GM23338 (cell line): ENCODE results near the gene NEMP1. TPM values are rescaled to one million over a fixed set of nuclear protein-coding genes. Genes with fewer than 3 reads are reported as not detected.

ENCODE experiments used
- ATAC-seq: fragments of 200-7000 bp; cut with Tn5 transposase; 3 replicates; pipeline ENCODE4 v1.9.1; 2020
- DNase-seq: peaks from one replicate; pipeline ENCODE4 v3.0.0-alpha.2; 2015; ENCODE audit warnings: low spot score
- H2AFZ ChIP-seq: fragments of 200-600 bp; sonication (generic); 2 replicates; pipeline ENCODE4 v1.8.0; 2016; ENCODE audit warnings: antibody characterized with exemption, mild to moderate bottlenecking, moderate library complexity
- H3F3A ChIP-seq: fragments of 200-600 bp; sonication (generic); replicated peaks from 2 replicates; pipeline ENCODE4 v1.8.0; 2017; ENCODE audit warnings: antibody characterized with exemption, mixed run types, low read depth
- H3K27ac ChIP-seq: fragments of 200-600 bp; sonication (generic); 2 replicates; pipeline ENCODE4 v1.6.1; 2016; ENCODE audit warnings: low read depth
- H3K27me3 ChIP-seq: fragments of 200-600 bp; sonication (generic); 2 replicates; pipeline ENCODE4 v1.8.0; 2016; ENCODE audit warnings: mild to moderate bottlenecking, mixed run types, moderate library complexity; ENCODE audit not compliant: insufficient read depth
- H3K36me3 ChIP-seq: fragments of 200-600 bp; sonication (generic); 2 replicates; pipeline ENCODE4 v1.8.0; 2016; ENCODE audit warnings: mild to moderate bottlenecking; ENCODE audit not compliant: insufficient read depth
- H3K4me1 ChIP-seq: fragments of 200-600 bp; sonication (generic); 2 replicates; pipeline ENCODE4 v1.8.0; 2016; ENCODE audit warnings: mild to moderate bottlenecking, moderate library complexity; ENCODE audit not compliant: insufficient read depth
- H3K4me2 ChIP-seq: fragments of 200-600 bp; sonication (generic); 2 replicates; pipeline ENCODE4 v1.7.1; 2017; ENCODE audit warnings: mixed run types
- H3K4me3 ChIP-seq: fragments of 200-600 bp; sonication (generic); 2 replicates; pipeline ENCODE4 v1.6.1; 2016; ENCODE audit warnings: mixed run types
- H3K79me2 ChIP-seq: fragments of 200-600 bp; sonication (generic); replicated peaks from 2 replicates; pipeline ENCODE4 v1.8.0; 2017; ENCODE audit warnings: mild to moderate bottlenecking; ENCODE audit not compliant: insufficient read depth
- H3K9me2 ChIP-seq: fragments of 200-600 bp; sonication (generic); 2 replicates; pipeline ENCODE4 v1.8.0; 2017; ENCODE audit not compliant: insufficient read depth
- H4K20me1 ChIP-seq: fragments of 200-600 bp; sonication (generic); replicated peaks from 2 replicates; pipeline ENCODE4 v1.8.0; 2017; ENCODE audit warnings: mild to moderate bottlenecking; ENCODE audit not compliant: insufficient read depth
- H3K27ac Mint-ChIP-seq: 2 replicates; pipeline ENCODE4 v1.8.0; 2020; ENCODE audit warnings: inconsistent platforms, mild to moderate bottlenecking, moderate library complexity, mixed read lengths
- H3K27me3 Mint-ChIP-seq: 3 replicates; pipeline ENCODE4 v1.8.0; 2022; ENCODE audit warnings: low read depth, mild to moderate bottlenecking, moderate library complexity, mixed read lengths, inconsistent platforms; ENCODE audit not compliant: insufficient read depth, poor library complexity
- H3K36me3 Mint-ChIP-seq: 3 replicates; pipeline ENCODE4 v1.8.0; 2021; ENCODE audit warnings: low read depth, mild to moderate bottlenecking, inconsistent platforms, moderate library complexity, mixed read lengths
- H3K4me1 Mint-ChIP-seq: 3 replicates; pipeline ENCODE4 v1.8.0; 2020; ENCODE audit warnings: mild to moderate bottlenecking, inconsistent platforms, mixed read lengths
- H3K4me3 Mint-ChIP-seq: 3 replicates; pipeline ENCODE4 v1.8.0; 2021; ENCODE audit warnings: moderate library complexity, mild to moderate bottlenecking, inconsistent platforms, mixed read lengths
- H3K9me3 Mint-ChIP-seq: 3 replicates; pipeline ENCODE4 v1.8.0; 2020; ENCODE audit warnings: moderate library complexity, mild to moderate bottlenecking, inconsistent platforms, mixed read lengths
- CTCF ChIP-seq, 2 experiments: fragments of 200-600 bp in 1 of 2; sonication (generic) in 1 of 2; conservative IDR thresholded peaks; 2 replicates each; pipeline versions ENCODE4 v1.5.1 to v1.6.1; 2016 to 2017; ENCODE audit warnings: antibody characterized with exemption in 2 of 2, low read depth in 2 of 2, mild to moderate bottlenecking in 2 of 2, moderate library complexity in 1 of 2
- EZH2phosphoT487 ChIP-seq: fragments of 200-600 bp; sonication (generic); IDR thresholded peaks from one replicate; pipeline ENCODE4 v1.8.1; 2018; ENCODE audit warnings: antibody characterized with exemption; ENCODE audit not compliant: unreplicated experiment
- POLR2AphosphoS5 ChIP-seq: IDR thresholded peaks from 2 replicates; pipeline ENCODE4 v1.6.1; 2016; ENCODE audit warnings: antibody characterized with exemption, low read depth
- STAT1 ChIP-seq: IDR thresholded peaks from one replicate; pipeline ENCODE4 v1.6.1; 2016; ENCODE audit warnings: antibody characterized with exemption; ENCODE audit not compliant: unreplicated experiment
- ZNF114 ChIP-seq: fragments of 250-450 bp; sonication (Bioruptor Pico); IDR thresholded peaks from 2 replicates; pipeline ENCODE4 v1.5.0; 2020; ENCODE audit warnings: mild to moderate bottlenecking, moderate library complexity
- polyA plus RNA-seq: library from polyadenylated mRNA; unstranded; fragments of >200 nt; fragmentation: Nextera tagmentation; extraction: Ambion mirVana; gene quantifications from 2 replicates; pipeline ENCODE4 v1.2.1, GENCODE V29; 2016
- total RNA-seq: library from RNA; depleted of rRNA; stranded (reverse); fragments of >200 nt; shearing (Covaris generic); gene quantifications from 2 replicates; pipeline ENCODE4 v1.2.3, GENCODE V29; 2014; rRNA removed
- TF ChIP-seq, protein P1 (sequence below): fragments of 250-450 bp; sonication (Bioruptor Pico); IDR thresholded peaks from 2 replicates; pipeline ENCODE4 v1.5.0; 2020; ENCODE audit warnings: mild to moderate bottlenecking, moderate library complexity

Gene NEMP1
- total and polyA plus RNA-seq, 2 experiments from 2014 or later = 11.9 to 35.0 TPM

- no peaks in the 10 kb centered on the region for H3K9me2 ChIP-seq
- Mint-ChIP-seq H3K4me3 (peak within 1 kb of the TSS; percentile 93), H3K36me3 (peaks cover 37% of the 10 kb centered on the region), H3K27me3 (peaks cover 5% of the 10 kb centered on the region), H3K4me1 (peaks cover 45% of the 10 kb centered on the region), H3K9me3 (no peaks in the 10 kb centered on the region), H3K27ac (peak within 1 kb of the TSS; percentile 63)
- H3K4me2 ChIP-seq = peak within 1 kb of the TSS; percentile 87
- no peak for TF ChIP-seq STAT1
- peak; percentile 52 for TF ChIP-seq POLR2AphosphoS5
- TF ChIP-seq ZNF114 (CRISPR knock-in tag) = no peak
- TF ChIP-seq CTCF (conservative IDR thresholded peaks at IDR 0.05; ENCODE audit: low read depth in 2 of 2) = peak; percentile 40 to 73
- TF ChIP-seq, protein P1, sequence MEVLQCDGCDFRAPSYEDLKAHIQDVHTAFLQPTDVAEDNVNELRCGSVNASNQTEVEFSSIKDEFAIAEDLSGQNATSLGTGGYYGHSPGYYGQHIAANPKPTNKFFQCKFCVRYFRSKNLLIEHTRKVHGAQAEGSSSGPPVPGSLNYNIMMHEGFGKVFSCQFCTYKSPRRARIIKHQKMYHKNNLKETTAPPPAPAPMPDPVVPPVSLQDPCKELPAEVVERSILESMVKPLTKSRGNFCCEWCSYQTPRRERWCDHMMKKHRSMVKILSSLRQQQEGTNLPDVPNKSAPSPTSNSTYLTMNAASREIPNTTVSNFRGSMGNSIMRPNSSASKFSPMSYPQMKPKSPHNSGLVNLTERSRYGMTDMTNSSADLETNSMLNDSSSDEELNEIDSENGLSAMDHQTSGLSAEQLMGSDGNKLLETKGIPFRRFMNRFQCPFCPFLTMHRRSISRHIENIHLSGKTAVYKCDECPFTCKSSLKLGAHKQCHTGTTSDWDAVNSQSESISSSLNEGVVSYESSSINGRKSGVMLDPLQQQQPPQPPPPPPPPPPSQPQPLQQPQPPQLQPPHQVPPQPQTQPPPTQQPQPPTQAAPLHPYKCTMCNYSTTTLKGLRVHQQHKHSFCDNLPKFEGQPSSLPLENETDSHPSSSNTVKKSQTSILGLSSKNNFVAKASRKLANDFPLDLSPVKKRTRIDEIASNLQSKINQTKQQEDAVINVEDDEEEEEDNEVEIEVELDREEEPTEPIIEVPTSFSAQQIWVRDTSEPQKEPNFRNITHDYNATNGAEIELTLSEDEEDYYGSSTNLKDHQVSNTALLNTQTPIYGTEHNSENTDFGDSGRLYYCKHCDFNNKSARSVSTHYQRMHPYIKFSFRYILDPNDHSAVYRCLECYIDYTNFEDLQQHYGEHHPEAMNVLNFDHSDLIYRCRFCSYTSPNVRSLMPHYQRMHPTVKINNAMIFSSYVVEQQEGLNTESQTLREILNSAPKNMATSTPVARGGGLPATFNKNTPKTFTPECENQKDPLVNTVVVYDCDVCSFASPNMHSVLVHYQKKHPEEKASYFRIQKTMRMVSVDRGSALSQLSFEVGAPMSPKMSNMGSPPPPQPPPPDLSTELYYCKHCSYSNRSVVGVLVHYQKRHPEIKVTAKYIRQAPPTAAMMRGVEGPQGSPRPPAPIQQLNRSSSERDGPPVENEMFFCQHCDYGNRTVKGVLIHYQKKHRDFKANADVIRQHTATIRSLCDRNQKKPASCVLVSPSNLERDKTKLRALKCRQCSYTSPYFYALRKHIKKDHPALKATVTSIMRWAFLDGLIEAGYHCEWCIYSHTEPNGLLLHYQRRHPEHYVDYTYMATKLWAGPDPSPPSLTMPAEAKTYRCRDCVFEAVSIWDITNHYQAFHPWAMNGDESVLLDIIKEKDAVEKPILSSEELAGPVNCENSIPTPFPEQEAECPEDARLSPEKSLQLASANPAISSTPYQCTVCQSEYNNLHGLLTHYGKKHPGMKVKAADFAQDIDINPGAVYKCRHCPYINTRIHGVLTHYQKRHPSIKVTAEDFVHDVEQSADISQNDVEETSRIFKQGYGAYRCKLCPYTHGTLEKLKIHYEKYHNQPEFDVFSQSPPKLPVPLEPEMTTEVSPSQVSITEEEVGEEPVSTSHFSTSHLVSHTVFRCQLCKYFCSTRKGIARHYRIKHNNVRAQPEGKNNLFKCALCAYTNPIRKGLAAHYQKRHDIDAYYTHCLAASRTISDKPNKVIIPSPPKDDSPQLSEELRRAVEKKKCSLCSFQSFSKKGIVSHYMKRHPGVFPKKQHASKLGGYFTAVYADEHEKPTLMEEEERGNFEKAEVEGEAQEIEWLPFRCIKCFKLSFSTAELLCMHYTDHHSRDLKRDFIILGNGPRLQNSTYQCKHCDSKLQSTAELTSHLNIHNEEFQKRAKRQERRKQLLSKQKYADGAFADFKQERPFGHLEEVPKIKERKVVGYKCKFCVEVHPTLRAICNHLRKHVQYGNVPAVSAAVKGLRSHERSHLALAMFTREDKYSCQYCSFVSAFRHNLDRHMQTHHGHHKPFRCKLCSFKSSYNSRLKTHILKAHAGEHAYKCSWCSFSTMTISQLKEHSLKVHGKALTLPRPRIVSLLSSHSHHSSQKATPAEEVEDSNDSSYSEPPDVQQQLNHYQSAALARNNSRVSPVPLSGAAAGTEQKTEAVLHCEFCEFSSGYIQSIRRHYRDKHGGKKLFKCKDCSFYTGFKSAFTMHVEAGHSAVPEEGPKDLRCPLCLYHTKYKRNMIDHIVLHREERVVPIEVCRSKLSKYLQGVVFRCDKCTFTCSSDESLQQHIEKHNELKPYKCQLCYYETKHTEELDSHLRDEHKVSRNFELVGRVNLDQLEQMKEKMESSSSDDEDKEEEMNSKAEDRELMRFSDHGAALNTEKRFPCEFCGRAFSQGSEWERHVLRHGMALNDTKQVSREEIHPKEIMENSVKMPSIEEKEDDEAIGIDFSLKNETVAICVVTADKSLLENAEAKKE (CRISPR knock-in tag) = no peak
- TF ChIP-seq EZH2phosphoT487 = no peak
- H3K27me3 ChIP-seq = no peaks in the 10 kb centered on the region
- peaks cover 7% of the 10 kb centered on the region; the same call in 1 of the 2 replicates for H3F3A ChIP-seq
- H3K79me2 ChIP-seq = peaks cover 38% of the 10 kb centered on the region
- peaks cover 36% of the 10 kb centered on the region for H3K4me1 ChIP-seq
- ATAC-seq (peak; percentile 63), DNase-seq (peak; percentile 86)
- peaks cover 6% of the 10 kb centered on the region for H4K20me1 ChIP-seq
- peaks cover 26% of the 10 kb centered on the region for H3K36me3 ChIP-seq
- peak within 1 kb of the TSS; percentile 87 for H3K4me3 ChIP-seq
- H2AFZ ChIP-seq = peak within 1 kb of the TSS; percentile 95
- peak within 1 kb of the TSS; percentile 85; the same call in 1 of the 2 replicates for H3K27ac ChIP-seq
These were observed 72.4 kb downstream of the NEMP1 start, which contains the start of gene ZBTB39 for GRCh38 chr12:57005980-57006808. TSS of gene ZBTB39 (minus strand) at chr12:57006546. CDS start at chr12:57004917, 1,629 bp downstream.

Other genes starting within 250 kb of the NEMP1 start
- not detected in 2 replicates for gene SDR9C7, start 144.4 kb downstream of the NEMP1 start, total RNA-seq
- gene SDR9C7, start 144.4 kb downstream of the NEMP1 start, polyA plus RNA-seq = 0.12 TPM in 1 of 2 replicates, not detected in the other
- gene RDH16, start 121.2 kb downstream of the NEMP1 start, total RNA-seq = 0.62 and 0.66 TPM in 2 replicates
- gene RDH16, start 121.2 kb downstream of the NEMP1 start, polyA plus RNA-seq = 0.28 and 0.52 TPM in 2 replicates
- gene ZBTB39, start 72.2 kb downstream of the NEMP1 start, total RNA-seq = 24.1 and 26.7 TPM in 2 replicates
- gene ZBTB39, start 72.2 kb downstream of the NEMP1 start, polyA plus RNA-seq = 5.5 and 6.6 TPM in 2 replicates
- 11.9 and 22.0 TPM in 2 replicates for gene TAC3, start 62.3 kb downstream of the NEMP1 start, total RNA-seq
- 35.1 and 37.5 TPM in 2 replicates for gene TAC3, start 62.3 kb downstream of the NEMP1 start, polyA plus RNA-seq
- gene MYO1A, start 28.7 kb downstream of the NEMP1 start, total RNA-seq = not detected in 2 replicates
- not detected in 2 replicates for gene MYO1A, start 28.7 kb downstream of the NEMP1 start, polyA plus RNA-seq
- 19.8 and 20.8 TPM in 2 replicates for gene NAB2, start 10.3 kb upstream of the NEMP1 start, total RNA-seq
- 6.5 and 6.6 TPM in 2 replicates for gene NAB2, start 10.3 kb upstream of the NEMP1 start, polyA plus RNA-seq
- gene STAT6, start 32.6 kb upstream of the NEMP1 start, total RNA-seq = 26.3 and 28.1 TPM in 2 replicates
- gene STAT6, start 32.6 kb upstream of the NEMP1 start, polyA plus RNA-seq = 11.0 and 14.3 TPM in 2 replicates
- gene LRP1, start 49.7 kb upstream of the NEMP1 start, total RNA-seq = 130 and 145 TPM in 2 replicates
- 26.6 and 29.9 TPM in 2 replicates for gene LRP1, start 49.7 kb upstream of the NEMP1 start, polyA plus RNA-seq
- not detected in 2 replicates for gene LRP1-AS, start 68.8 kb upstream of the NEMP1 start, total RNA-seq
- 0.86 TPM in 1 of 2 replicates, not detected in the other for gene LRP1-AS, start 68.8 kb upstream of the NEMP1 start, polyA plus RNA-seq
- 1.5 and 4.5 TPM in 2 replicates for gene NXPH4, start 138.0 kb upstream of the NEMP1 start, total RNA-seq
- gene NXPH4, start 138.0 kb upstream of the NEMP1 start, polyA plus RNA-seq = 0.89 and 1.1 TPM in 2 replicates
- gene SHMT2, start 150.9 kb upstream of the NEMP1 start, total RNA-seq = 363 and 387 TPM in 2 replicates
- gene SHMT2, start 150.9 kb upstream of the NEMP1 start, polyA plus RNA-seq = 125 and 131 TPM in 2 replicates
- 1.2 and 3.0 TPM in 2 replicates for gene STAC3, start 172.4 kb upstream of the NEMP1 start, total RNA-seq
- 0.48 and 0.59 TPM in 2 replicates for gene STAC3, start 172.4 kb upstream of the NEMP1 start, polyA plus RNA-seq